Measurements from ENCODE around the gene MAP1S.

The MAP1S gene

GRCh38 chr19:17687141-17687856 is 32.0 kb upstream of the MAP1S start:
- no peaks in the 10 kb centered on the region for H3K79me2 ChIP-seq (ENCODE audit: control insufficient read depth, low read length)
- H3K27ac ChIP-seq (ENCODE audit: low read depth, low read length): no peak overlapping the region
- peaks cover 38% of the 10 kb centered on the region for H3K27me3 ChIP-seq (ENCODE audit: control insufficient read depth, low read length)
- no peaks in the 10 kb centered on the region for H3F3A ChIP-seq (ENCODE audit: control insufficient read depth, insufficient read depth)
- H3K9me2 ChIP-seq (replicated peaks; ENCODE audit: control insufficient read depth, low read length): no peaks in the 10 kb centered on the region
- TF ChIP-seq CTCF (IDR thresholded peaks at IDR 0.05; ENCODE audit: low read depth, low read length, poor library complexity, severe bottlenecking) (no peak), EZH2phosphoT487 (IDR thresholded peaks at IDR 0.05; ENCODE audit: borderline replicate concordance, low read length) (no peak)
- H3K4me3 ChIP-seq (ENCODE audit: low read length): no peak overlapping the region
- no peak overlapping the region; the same call in 1 of the 2 replicates for H3K4me2 ChIP-seq (ENCODE audit: low read length)
- H4K20me1 ChIP-seq (ENCODE audit: control insufficient read depth, insufficient read depth, low read depth, low read length): no peaks in the 10 kb centered on the region
- no peaks in the 10 kb centered on the region for H3K36me3 ChIP-seq (ENCODE audit: control insufficient read depth, low read length)
- H3K9me3 ChIP-seq (ENCODE audit: control insufficient read depth, insufficient read depth, low read length): no peaks in the 10 kb centered on the region
- peaks cover 6% of the 10 kb centered on the region; the same call in 1 of the 2 replicates for H3K4me1 ChIP-seq (ENCODE audit: control insufficient read depth, low read length)

GRCh38 chr19:17687857-17688784 is 31.2 kb upstream of the MAP1S start, which contains the start of gene UNC13A:
Gene UNC13A (minus strand): TSS chr19:17688354. CDS start chr19:17688199, 155 bp downstream.
- Histone ChIP-seq H3K9me3 (ENCODE audit: control insufficient read depth, insufficient read depth, low read length) (no peaks in the 10 kb centered on the region), H3F3A (ENCODE audit: control insufficient read depth, insufficient read depth) (no peaks in the 10 kb centered on the region), H3K36me3 (ENCODE audit: control insufficient read depth, low read length) (no peaks in the 10 kb centered on the region), H3K27ac (ENCODE audit: low read depth, low read length) (no peak within 1 kb of the TSS), H3K4me1 (ENCODE audit: control insufficient read depth, low read length) (peaks cover 6% of the 10 kb centered on the region; the same call in 1 of the 2 replicates), H3K4me2 (ENCODE audit: low read length) (no peak within 1 kb of the TSS), H3K4me3 (ENCODE audit: low read length) (no peak within 1 kb of the TSS), H3K9me2 (replicated peaks; ENCODE audit: control insufficient read depth, low read length) (no peaks in the 10 kb centered on the region), H4K20me1 (ENCODE audit: control insufficient read depth, insufficient read depth, low read depth, low read length) (no peaks in the 10 kb centered on the region), H3K79me2 (ENCODE audit: control insufficient read depth, low read length) (no peaks in the 10 kb centered on the region), H3K27me3 (ENCODE audit: control insufficient read depth, low read length) (peaks cover 40% of the 10 kb centered on the region)
- no peak for TF ChIP-seq CTCF (IDR thresholded peaks at IDR 0.05; ENCODE audit: low read depth, low read length, poor library complexity, severe bottlenecking)
- no peak for TF ChIP-seq EZH2phosphoT487 (IDR thresholded peaks at IDR 0.05; ENCODE audit: borderline replicate concordance, low read length)

- Histone ChIP-seq H3K4me1 (ENCODE audit: control insufficient read depth, low read length) (peaks cover 6% of the 10 kb centered on the region; the same call in 1 of the 2 replicates), H3K79me2 (ENCODE audit: control insufficient read depth, low read length) (no peaks in the 10 kb centered on the region), H3K36me3 (ENCODE audit: control insufficient read depth, low read length) (no peaks in the 10 kb centered on the region), H3K9me3 (ENCODE audit: control insufficient read depth, insufficient read depth, low read length) (no peaks in the 10 kb centered on the region), H3K27me3 (ENCODE audit: control insufficient read depth, low read length) (peaks cover 43% of the 10 kb centered on the region), H3K4me2 (ENCODE audit: low read length) (no peak overlapping the region), H3K27ac (ENCODE audit: low read depth, low read length) (no peak overlapping the region), H3K9me2 (replicated peaks; ENCODE audit: control insufficient read depth, low read length) (no peaks in the 10 kb centered on the region), H3K4me3 (ENCODE audit: low read length) (no peak overlapping the region), H3F3A (ENCODE audit: control insufficient read depth, insufficient read depth) (no peaks in the 10 kb centered on the region), H4K20me1 (ENCODE audit: control insufficient read depth, insufficient read depth, low read depth, low read length) (no peaks in the 10 kb centered on the region)
- TF ChIP-seq CTCF (IDR thresholded peaks at IDR 0.05; ENCODE audit: low read depth, low read length, poor library complexity, severe bottlenecking) (peak; percentile 13), EZH2phosphoT487 (IDR thresholded peaks at IDR 0.05; ENCODE audit: borderline replicate concordance, low read length) (no peak)
Measured at GRCh38 chr19:17688853-17689595, 30.3 kb upstream of the MAP1S start.

Measured in DOHH2 (cell line).